Ascending aorta (tissue), 2 donors: ENCODE results near the gene CLEC4C. TPM values are rescaled to one million over a fixed set of nuclear protein-coding genes. Genes with fewer than 3 reads are reported as not detected.
"Not testable (repeated sequence)": the region's sequence is repeated elsewhere in the genome, so short reads cannot be mapped to it uniquely, and the experiment has no call there.

Experiments
- DNase-seq, 2 donors: peaks; one replicate each; pipeline ENCODE4 v3.0.0-alpha.2; 2019; ENCODE audit warnings: low spot score in 2 of 2
- H3K27ac ChIP-seq, 2 donors: fragments of 200-600 bp; sonication (generic); one replicate each; pipeline ENCODE4 v1.5.1; 2016 to 2017; ENCODE audit warnings: mild to moderate bottlenecking in 1 of 2
- H3K27me3 ChIP-seq: fragments of 200-600 bp; sonication (generic); one replicate; pipeline ENCODE4 v1.5.1; 2017
- H3K36me3 ChIP-seq, 2 donors: fragments of 200-600 bp; sonication (generic); one replicate each; pipeline ENCODE4 v1.5.1; 2016
- H3K4me1 ChIP-seq, 2 donors: fragments of 200-600 bp; sonication (generic); one replicate each; pipeline ENCODE4 v1.5.1; 2016 to 2017; ENCODE audit warnings: mild to moderate bottlenecking in 1 of 2
- H3K4me3 ChIP-seq, 2 donors: fragments of 200-600 bp; sonication (generic); one replicate each; pipeline ENCODE4 v1.5.1; 2016 to 2017; ENCODE audit warnings: mild to moderate bottlenecking in 1 of 2
- H3K9me3 ChIP-seq, 2 donors: fragments of 200-600 bp; sonication (generic); one replicate each; pipeline ENCODE4 v1.5.1; 2016
- CTCF ChIP-seq, 3 experiments: fragments of 200-600 bp in 2 of 3; fragments of 450-650 bp in 1 of 3; sonication (generic) in 2 of 3; IDR thresholded peaks; one replicate each; pipeline ENCODE4 v1.5.1; 2016 to 2019; ENCODE audit warnings: antibody characterized with exemption in 3 of 3, mild to moderate bottlenecking in 1 of 3, moderate library complexity in 1 of 3
- intact Hi-C: fragments of 100-400 bp; cut with DNase I; formaldehyde crosslinking; loops from one replicate; pipeline ENCODE4 v1.15.1; 2023
- total RNA-seq: library from RNA; depleted of rRNA; stranded (reverse); fragments of >200 nt; gene quantifications from one replicate; pipeline ENCODE4 v1.1.0, GENCODE V29; 2016

CLEC4C gene
- total RNA-seq, 1 donor from 2014 or later, result not detected

GRCh38 chr12:7751394-7751793, 4.2 kb upstream of the CLEC4C start:
- intact Hi-C loops, result no loop called here
- Histone ChIP-seq H3K9me3 (no peaks in the 10 kb centered on the region), H3K27ac (no peak overlapping the region), H3K4me1 (no peaks in the 10 kb centered on the region), H3K4me3 (no peak overlapping the region), H3K27me3 (no peaks in the 10 kb centered on the region), H3K36me3 (no peaks in the 10 kb centered on the region)
- no peak for DNase-seq
- TF ChIP-seq CTCF (IDR thresholded peaks at IDR 0.05), result no peak

GRCh38 chr12:7750350-7750749, 3.2 kb upstream of the CLEC4C start:
- intact Hi-C loops, result no loop called here
- Histone ChIP-seq H3K27ac (no peak overlapping the region), H3K9me3 (no peaks in the 10 kb centered on the region), H3K4me3 (no peak overlapping the region), H3K36me3 (no peaks in the 10 kb centered on the region), H3K27me3 (no peaks in the 10 kb centered on the region), H3K4me1 (no peaks in the 10 kb centered on the region)
- DNase-seq, result no peak
- no peak for TF ChIP-seq CTCF (IDR thresholded peaks at IDR 0.05)

- no peaks in the 10 kb centered on the region for H3K36me3 ChIP-seq
- no peak for DNase-seq
- H3K4me1 ChIP-seq, result no peaks in the 10 kb centered on the region
- no peak overlapping the region for H3K4me3 ChIP-seq
- intact Hi-C loops, result no loop called here
- H3K27me3 ChIP-seq, result no peaks in the 10 kb centered on the region
- H3K27ac ChIP-seq, result no peak overlapping the region
- H3K9me3 ChIP-seq, result no peaks in the 10 kb centered on the region
- TF ChIP-seq CTCF (IDR thresholded peaks at IDR 0.05), result no peak
Measured at GRCh38 chr12:7749442-7749841, 2.3 kb upstream of the CLEC4C start.

GRCh38 chr12:7748852-7749251, 1.7 kb upstream of the CLEC4C start:
- no peak overlapping the region for H3K27ac ChIP-seq
- no peak overlapping the region for H3K4me3 ChIP-seq
- no peaks in the 10 kb centered on the region for H3K9me3 ChIP-seq
- no peaks in the 10 kb centered on the region for H3K4me1 ChIP-seq
- intact Hi-C loops, result no loop called here
- TF ChIP-seq CTCF (IDR thresholded peaks at IDR 0.05), result no peak
- H3K27me3 ChIP-seq, result no peaks in the 10 kb centered on the region
- DNase-seq, result no peak
- no peaks in the 10 kb centered on the region for H3K36me3 ChIP-seq

GRCh38 chr12:7732993-7733392, 14.2 kb downstream of the CLEC4C start:
- Histone ChIP-seq H3K27ac (no peak overlapping the region), H3K4me3 (no peak overlapping the region), H3K36me3 (no peaks in the 10 kb centered on the region), H3K9me3 (no peaks in the 10 kb centered on the region), H3K4me1 (no peaks in the 10 kb centered on the region), H3K27me3 (no peaks in the 10 kb centered on the region)
- peak in 1 of 2 donors; percentile 18 for DNase-seq
- TF ChIP-seq CTCF (IDR thresholded peaks at IDR 0.05), result no peak
- intact Hi-C loops, result no loop called here

- no peaks in the 10 kb centered on the region for H3K27me3 ChIP-seq
- intact Hi-C loops, result no loop called here
- no peak overlapping the region for H3K27ac ChIP-seq
- no peaks in the 10 kb centered on the region for H3K9me3 ChIP-seq
- H3K4me1 ChIP-seq, result no peaks in the 10 kb centered on the region
- DNase-seq, result no peak
- H3K36me3 ChIP-seq, result no peaks in the 10 kb centered on the region
- no peak for TF ChIP-seq CTCF (IDR thresholded peaks at IDR 0.05)
- no peak overlapping the region for H3K4me3 ChIP-seq
Measured at GRCh38 chr12:7731486-7731885, 15.7 kb downstream of the CLEC4C start.

GRCh38 chr12:7730984-7731383, 16.2 kb downstream of the CLEC4C start:
- H3K9me3 ChIP-seq, intact Hi-C loops, DNase-seq, H3K27me3 ChIP-seq, H3K36me3 ChIP-seq, H3K4me1 ChIP-seq, H3K4me3 ChIP-seq, H3K27ac ChIP-seq: not testable (repeated sequence)
